DMS153 treated with DMSO at 0.1 percent for 48 hours (cell line): ENCODE measurements around the gene SMARCAD1.
A peak's percentile ranks its signal among the peaks of the same experiment; 100 is the strongest.

Experiments used
- DNase-seq: peaks from one replicate; lab custom pipeline; 2025; ENCODE audit not compliant: unreplicated experiment; lab: John Stamatoyannopoulos, UW

Gene SMARCAD1

GRCh38 chr4:94207469-94208224 is at the start of gene SMARCAD1:
SMARCAD1 (plus strand) TSS chr4:94207865; CDS start chr4:94208395, 530 bp downstream.
- DNase-seq, result peak; percentile 85

GRCh38 chr4:94158883-94159282 is 48.8 kb upstream of the SMARCAD1 start:
- DNase-seq, result no peak

- DNase-seq, result no peak
Measured at GRCh38 chr4:94159790-94160189, 47.9 kb upstream of the SMARCAD1 start.

GRCh38 chr4:94160774-94161173 is 46.9 kb upstream of the SMARCAD1 start:
- DNase-seq, result no peak

- DNase-seq, result no peak
Measured at GRCh38 chr4:94165256-94165655, 42.4 kb upstream of the SMARCAD1 start.

- DNase-seq, result no peak
Measured at GRCh38 chr4:94168321-94168720, 39.3 kb upstream of the SMARCAD1 start.

GRCh38 chr4:94169803-94170372 is 37.8 kb upstream of the SMARCAD1 start:
- no peak for DNase-seq

- DNase-seq, result no peak
Measured at GRCh38 chr4:94171616-94172015, 36.0 kb upstream of the SMARCAD1 start.

GRCh38 chr4:94175553-94176261 is 32.0 kb upstream of the SMARCAD1 start:
- no peak for DNase-seq

GRCh38 chr4:94177822-94178221 is 29.8 kb upstream of the SMARCAD1 start:
- no peak for DNase-seq

GRCh38 chr4:94181815-94182214 is 25.9 kb upstream of the SMARCAD1 start:
- no peak for DNase-seq

GRCh38 chr4:94202769-94203168 is 4.9 kb upstream of the SMARCAD1 start:
- no peak for DNase-seq

GRCh38 chr4:94208266-94208665 is 601 bp downstream of the SMARCAD1 start:
- DNase-seq, result no peak

- DNase-seq, result no peak
Measured at GRCh38 chr4:94208918-94209317, 1.3 kb downstream of the SMARCAD1 start.

- no peak for DNase-seq
Measured at GRCh38 chr4:94211861-94212260, 4.2 kb downstream of the SMARCAD1 start.

GRCh38 chr4:94214703-94215319 is 7.1 kb downstream of the SMARCAD1 start:
- DNase-seq, result no peak

GRCh38 chr4:94216394-94216793 is 8.7 kb downstream of the SMARCAD1 start:
- no peak for DNase-seq

GRCh38 chr4:94219402-94219801 is 11.7 kb downstream of the SMARCAD1 start:
- no peak for DNase-seq

- no peak for DNase-seq
Measured at GRCh38 chr4:94221916-94222315, 14.3 kb downstream of the SMARCAD1 start.

GRCh38 chr4:94225449-94225848 is 17.8 kb downstream of the SMARCAD1 start:
- DNase-seq, result no peak

GRCh38 chr4:94226763-94227162 is 19.1 kb downstream of the SMARCAD1 start:
- no peak for DNase-seq
